DOHH2 (cell line): ENCODE data around the gene ERCC4.
"Not testable (repeated sequence)": the region's sequence is repeated elsewhere in the genome, so short reads cannot be mapped to it uniquely, and the experiment has no call there.

Source experiments
- H3F3A ChIP-seq: fragments of 200-600 bp; sonication (generic), shearing (Covaris generic); 2 replicates; pipeline ENCODE4 v1.6.0; 2016; ENCODE audit warnings: antibody characterized with exemption, mild to moderate bottlenecking; ENCODE audit not compliant: control insufficient read depth, insufficient read depth
- H3K27ac ChIP-seq: fragments of 200-600 bp; sonication (generic); 2 replicates; pipeline ENCODE4 v1.5.1; 2014; ENCODE audit warnings: low read depth, mild to moderate bottlenecking, low read length, moderate library complexity
- H3K27me3 ChIP-seq: fragments of 200-600 bp; sonication (generic); 2 replicates; pipeline ENCODE4 v1.6.1; 2014; ENCODE audit warnings: mild to moderate bottlenecking, low read length, mixed read lengths; ENCODE audit not compliant: control insufficient read depth
- H3K36me3 ChIP-seq: fragments of 200-600 bp; sonication (generic); 2 replicates; pipeline ENCODE4 v1.6.1; 2014; ENCODE audit warnings: mild to moderate bottlenecking, low read length, moderate library complexity, mixed read lengths; ENCODE audit not compliant: control insufficient read depth
- H3K4me1 ChIP-seq: fragments of 200-600 bp; sonication (generic); 2 replicates; pipeline ENCODE4 v1.6.1; 2014; ENCODE audit warnings: mild to moderate bottlenecking, low read length, mixed read lengths; ENCODE audit not compliant: control insufficient read depth
- H3K4me2 ChIP-seq: fragments of 200-600 bp; sonication (generic); 2 replicates; pipeline ENCODE4 v1.6.0; 2014; ENCODE audit warnings: mild to moderate bottlenecking, low read length, moderate library complexity
- H3K4me3 ChIP-seq: fragments of 200-600 bp; sonication (generic); 2 replicates; pipeline ENCODE4 v1.5.1; 2014; ENCODE audit warnings: mild to moderate bottlenecking, low read length, mixed read lengths
- H3K79me2 ChIP-seq: fragments of 200-600 bp; sonication (generic); 2 replicates; pipeline ENCODE4 v1.6.1; 2014; ENCODE audit warnings: mild to moderate bottlenecking, low read length, mixed read lengths; ENCODE audit not compliant: control insufficient read depth
- H3K9me2 ChIP-seq: fragments of 200-600 bp; sonication (generic); replicated peaks from 2 replicates; pipeline ENCODE4 v1.6.1; 2014; ENCODE audit warnings: mild to moderate bottlenecking, low read length, mixed read lengths; ENCODE audit not compliant: control insufficient read depth
- H3K9me3 ChIP-seq: fragments of 200-600 bp; sonication (generic); 2 replicates; pipeline ENCODE4 v1.6.1; 2014; ENCODE audit warnings: antibody characterized with exemption, low read length, mixed read lengths; ENCODE audit not compliant: control insufficient read depth, insufficient read depth
- H4K20me1 ChIP-seq: fragments of 200-600 bp; sonication (generic); 2 replicates; pipeline ENCODE4 v1.6.0; 2014; ENCODE audit warnings: low read depth, mild to moderate bottlenecking, antibody characterized with exemption, low read length, moderate library complexity; ENCODE audit not compliant: control insufficient read depth, insufficient read depth
- EZH2phosphoT487 ChIP-seq: fragments of 200-600 bp; sonication (generic); IDR thresholded peaks from 2 replicates; pipeline ENCODE4 v1.6.1; 2017; ENCODE audit warnings: borderline replicate concordance, mild to moderate bottlenecking, antibody characterized with exemption, low read length, moderate library complexity, mixed read lengths
- TF ChIP-seq, protein P1 (sequence below): fragments of 200-600 bp; sonication (generic); IDR thresholded peaks from one replicate; pipeline ENCODE4 v1.5.1; 2014; ENCODE audit warnings: antibody characterized with exemption, mild to moderate bottlenecking, low read depth, low read length; ENCODE audit not compliant: poor library complexity, severe bottlenecking

Gene ERCC4

DNA sequence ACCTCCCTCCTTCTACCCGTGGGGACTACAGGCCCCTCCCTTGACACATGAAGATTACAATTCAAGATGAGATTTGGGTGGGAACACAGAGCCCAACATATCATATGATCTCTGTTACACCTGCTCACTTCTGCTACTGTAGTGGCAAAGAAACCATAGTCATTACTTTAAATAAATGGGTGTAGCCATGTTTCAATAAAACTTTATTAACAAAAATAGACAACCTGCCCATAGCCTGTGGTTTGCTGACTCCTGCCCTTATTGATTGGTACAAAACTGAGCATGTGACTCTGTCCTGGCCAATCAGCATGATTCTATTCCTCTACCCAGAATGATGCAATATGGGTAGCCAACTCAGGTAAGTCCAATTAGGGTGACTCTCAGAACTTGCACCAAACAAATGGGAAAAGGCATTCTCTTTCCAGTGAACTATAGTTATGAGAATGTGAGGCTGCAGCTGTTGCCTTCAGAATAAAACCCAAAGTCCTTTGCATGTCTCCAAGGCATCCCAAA lies 15.7 kb upstream of the ERCC4 start:
- Histone ChIP-seq H3K36me3 (no peaks in the 10 kb centered on the region), H3K4me3 (no peak overlapping the region), H3K27me3 (peaks cover 30% of the 10 kb centered on the region), H3K9me3 (no peaks in the 10 kb centered on the region), H3K4me2 (no peak overlapping the region), H3K4me1 (peaks cover 9% of the 10 kb centered on the region), H3K27ac (no peak overlapping the region), H3K9me2 (no peaks in the 10 kb centered on the region), H3K79me2 (no peaks in the 10 kb centered on the region), H3F3A (no peaks in the 10 kb centered on the region), H4K20me1 (no peaks in the 10 kb centered on the region)
- TF ChIP-seq EZH2phosphoT487: no peak
- TF ChIP-seq, protein P1, sequence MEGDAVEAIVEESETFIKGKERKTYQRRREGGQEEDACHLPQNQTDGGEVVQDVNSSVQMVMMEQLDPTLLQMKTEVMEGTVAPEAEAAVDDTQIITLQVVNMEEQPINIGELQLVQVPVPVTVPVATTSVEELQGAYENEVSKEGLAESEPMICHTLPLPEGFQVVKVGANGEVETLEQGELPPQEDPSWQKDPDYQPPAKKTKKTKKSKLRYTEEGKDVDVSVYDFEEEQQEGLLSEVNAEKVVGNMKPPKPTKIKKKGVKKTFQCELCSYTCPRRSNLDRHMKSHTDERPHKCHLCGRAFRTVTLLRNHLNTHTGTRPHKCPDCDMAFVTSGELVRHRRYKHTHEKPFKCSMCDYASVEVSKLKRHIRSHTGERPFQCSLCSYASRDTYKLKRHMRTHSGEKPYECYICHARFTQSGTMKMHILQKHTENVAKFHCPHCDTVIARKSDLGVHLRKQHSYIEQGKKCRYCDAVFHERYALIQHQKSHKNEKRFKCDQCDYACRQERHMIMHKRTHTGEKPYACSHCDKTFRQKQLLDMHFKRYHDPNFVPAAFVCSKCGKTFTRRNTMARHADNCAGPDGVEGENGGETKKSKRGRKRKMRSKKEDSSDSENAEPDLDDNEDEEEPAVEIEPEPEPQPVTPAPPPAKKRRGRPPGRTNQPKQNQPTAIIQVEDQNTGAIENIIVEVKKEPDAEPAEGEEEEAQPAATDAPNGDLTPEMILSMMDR: no peak

DNA sequence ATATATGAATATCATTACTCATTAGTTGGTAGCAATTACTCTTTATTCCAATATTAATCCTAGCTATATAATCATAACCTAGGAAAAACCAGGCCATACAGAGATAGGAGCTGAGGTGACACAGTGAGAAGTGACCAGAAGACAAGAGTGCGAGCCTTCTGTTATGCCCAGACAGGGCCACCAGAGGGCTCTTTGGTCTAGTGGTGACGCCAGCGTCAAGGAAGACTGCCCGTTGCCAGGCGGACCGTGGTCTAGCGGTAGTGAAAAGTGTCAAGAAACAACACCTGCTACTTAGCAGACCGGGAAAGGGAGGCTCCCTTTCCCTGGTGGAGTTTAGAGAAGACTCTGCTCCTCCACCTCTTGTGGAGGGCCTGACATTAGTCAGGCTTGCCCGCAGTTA lies 15.1 kb upstream of the ERCC4 start:
- H3K79me2 ChIP-seq, H3K36me3 ChIP-seq, H3K9me2 ChIP-seq, H3K4me1 ChIP-seq, H4K20me1 ChIP-seq, H3K9me3 ChIP-seq, H3K4me2 ChIP-seq, H3F3A ChIP-seq, H3K4me3 ChIP-seq, H3K27ac ChIP-seq: not testable (repeated sequence)
- TF ChIP-seq, protein P1: peak; percentile 56
- peaks cover 34% of the 10 kb centered on the region for H3K27me3 ChIP-seq

DNA sequence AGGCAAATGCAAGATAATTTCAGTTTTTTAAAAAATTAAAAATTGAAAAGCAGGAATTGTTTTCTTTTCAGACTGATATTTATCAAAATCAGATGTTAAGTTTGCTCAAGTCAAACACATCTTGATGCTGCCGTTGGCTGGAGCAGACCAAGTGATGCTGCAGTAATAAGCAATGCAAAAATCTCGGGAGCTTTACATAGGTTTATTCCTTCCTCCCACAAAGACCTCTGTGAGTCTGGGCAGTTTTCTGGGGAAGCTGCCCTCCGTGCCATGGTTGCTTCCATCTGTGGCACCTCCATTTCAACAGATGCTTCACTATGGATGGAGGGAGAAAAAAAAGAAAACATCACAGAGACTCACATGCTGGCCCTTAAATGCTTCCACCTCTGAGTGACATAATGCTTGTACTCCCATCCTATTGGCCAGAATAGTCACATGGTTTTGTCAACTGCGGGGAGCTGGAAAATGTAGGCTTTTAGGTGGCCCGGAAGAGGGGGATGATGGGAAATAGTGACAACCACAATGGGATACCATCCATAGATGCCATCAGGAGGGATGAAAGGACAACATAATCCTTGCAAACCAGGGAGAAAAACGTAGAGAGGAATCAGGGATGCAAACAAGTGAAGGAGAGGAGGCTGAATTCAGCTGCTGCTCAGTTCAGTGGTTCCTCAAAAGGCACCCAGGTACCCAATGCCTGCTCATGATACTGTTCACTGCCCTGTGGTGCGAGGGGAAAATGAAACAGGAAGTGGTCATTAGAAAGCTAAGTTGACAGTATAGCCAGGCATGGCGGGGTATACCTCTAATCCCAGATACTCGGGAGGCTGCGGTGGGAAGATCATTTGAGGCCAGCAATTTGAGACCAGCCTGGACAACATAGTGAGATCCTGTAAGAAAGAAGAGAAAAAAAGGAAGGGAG lies 13.5 kb upstream of the ERCC4 start:
- no peaks in the 10 kb centered on the region for H3K79me2 ChIP-seq
- TF ChIP-seq EZH2phosphoT487: no peak
- no peaks in the 10 kb centered on the region for H3F3A ChIP-seq
- no peaks in the 10 kb centered on the region for H3K9me2 ChIP-seq
- peaks cover 36% of the 10 kb centered on the region for H3K27me3 ChIP-seq
- no peaks in the 10 kb centered on the region for H4K20me1 ChIP-seq
- no peak overlapping the region for H3K27ac ChIP-seq
- H3K4me3 ChIP-seq: no peak overlapping the region
- no peaks in the 10 kb centered on the region for H3K36me3 ChIP-seq
- H3K9me3 ChIP-seq: no peaks in the 10 kb centered on the region
- peaks cover 9% of the 10 kb centered on the region for H3K4me1 ChIP-seq
- peak overlapping the region; percentile 30; the same call in 1 of the 2 replicates for H3K4me2 ChIP-seq

DNA sequence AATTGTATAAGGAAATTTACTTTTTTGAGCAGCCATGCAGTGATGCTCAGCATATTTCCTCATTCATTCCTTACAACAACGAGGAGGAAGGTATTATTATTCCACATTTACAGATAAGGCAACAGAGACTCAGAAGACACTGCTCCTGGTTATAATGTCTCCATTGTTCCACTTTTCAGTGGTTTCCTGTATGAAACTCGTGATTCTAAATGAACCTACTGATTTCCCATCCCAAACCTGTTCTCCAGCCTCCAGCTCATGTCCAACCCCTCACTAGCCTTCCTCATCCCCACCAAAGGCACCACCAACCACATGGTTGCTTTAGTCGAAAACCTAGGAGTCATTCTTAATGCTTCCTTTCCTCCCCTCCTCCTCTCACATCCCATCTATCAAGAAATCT lies 12.5 kb upstream of the ERCC4 start:
- no peaks in the 10 kb centered on the region for H3F3A ChIP-seq
- H3K27ac ChIP-seq: no peak overlapping the region
- H3K4me1 ChIP-seq: peaks cover 10% of the 10 kb centered on the region
- peaks cover 5% of the 10 kb centered on the region for H3K9me3 ChIP-seq
- H3K79me2 ChIP-seq: no peaks in the 10 kb centered on the region
- TF ChIP-seq, protein P1: no peak
- TF ChIP-seq EZH2phosphoT487: no peak
- H3K9me2 ChIP-seq: no peaks in the 10 kb centered on the region
- H3K27me3 ChIP-seq: peaks cover 36% of the 10 kb centered on the region
- H3K36me3 ChIP-seq: no peaks in the 10 kb centered on the region
- no peak overlapping the region for H3K4me3 ChIP-seq
- H4K20me1 ChIP-seq: no peaks in the 10 kb centered on the region
- H3K4me2 ChIP-seq: no peak overlapping the region
